ENCODE data around the gene RIT2. TPM values are rescaled to one million over a fixed set of nuclear protein-coding genes. Genes with fewer than 3 reads are reported as not detected.
A peak's percentile ranks its signal among the peaks of the same experiment; 100 is the strongest.

Gene RIT2
- total RNA-seq (not detected), polyA plus RNA-seq (not detected)
- long read RNA-seq, donor 1, result 0 reads
- long read RNA-seq, donor 2, result 0 reads
- long read RNA-seq, donor 3, result 0 reads
- long read RNA-seq, donor 4, result 0 reads

DNA sequence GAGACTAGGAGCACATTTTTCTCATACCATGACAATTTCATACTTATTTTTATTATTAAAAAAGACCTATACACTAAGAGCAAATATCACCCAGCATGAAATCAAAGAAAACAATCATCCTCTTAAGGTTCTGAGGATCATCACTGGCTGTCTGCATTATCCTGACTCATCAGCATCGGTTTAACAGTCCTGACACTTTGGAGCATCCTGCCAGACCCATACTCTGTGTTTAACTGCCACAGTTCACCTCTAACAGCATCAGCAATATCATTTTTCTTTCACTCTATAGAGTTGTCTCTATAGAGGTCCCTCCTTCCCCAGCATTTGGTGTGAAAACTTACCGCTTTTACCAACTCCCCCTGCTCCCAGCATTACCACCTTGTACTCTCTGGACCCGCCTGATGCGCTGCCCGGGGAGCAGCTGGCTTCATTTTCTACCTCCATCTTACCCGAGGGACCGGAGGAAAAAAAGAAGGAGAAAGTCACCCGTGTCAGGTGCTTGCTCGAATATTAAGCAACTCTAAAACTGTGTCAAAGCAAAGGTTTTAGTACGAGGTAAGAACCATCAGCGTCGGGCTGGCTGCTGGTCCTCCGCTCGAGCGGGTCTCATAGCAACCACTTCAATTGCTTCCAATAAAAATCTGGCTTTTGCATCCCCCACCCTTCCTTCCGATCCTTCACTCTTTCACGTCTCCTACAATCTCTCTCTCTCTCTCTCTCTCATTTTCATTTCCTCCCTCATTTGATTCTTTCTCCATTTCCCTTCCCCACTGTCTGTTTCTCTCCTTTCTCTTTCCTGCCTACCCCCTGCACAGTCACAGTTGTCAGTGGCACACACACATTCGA, at the start of gene RIT2:
RIT2 (minus strand) TSS at position 610 of the 846 bp plus-strand sequence.
- H3K4me1 ChIP-seq (ENCODE audit: control insufficient read depth, insufficient read depth, low read length), result no peaks in the 10 kb centered on the region
- no peak within 1 kb of the TSS for H3K27ac ChIP-seq (ENCODE audit: low read length)
- H3K4me3 ChIP-seq (ENCODE audit: low read length), result no peak within 1 kb of the TSS
- no peaks in the 10 kb centered on the region for H3K27me3 ChIP-seq (ENCODE audit: control insufficient read depth, insufficient read depth)
- no peak for ATAC-seq
- intact Hi-C loops (cut with DNase I), result no loop called here
- H3K9me3 ChIP-seq (ENCODE audit: control insufficient read depth, low read length), result no peaks in the 10 kb centered on the region
- DNase-seq, result no peak
- WGBS, result 72% methylated on average over 18 of the region's 18 CpGs

DNA sequence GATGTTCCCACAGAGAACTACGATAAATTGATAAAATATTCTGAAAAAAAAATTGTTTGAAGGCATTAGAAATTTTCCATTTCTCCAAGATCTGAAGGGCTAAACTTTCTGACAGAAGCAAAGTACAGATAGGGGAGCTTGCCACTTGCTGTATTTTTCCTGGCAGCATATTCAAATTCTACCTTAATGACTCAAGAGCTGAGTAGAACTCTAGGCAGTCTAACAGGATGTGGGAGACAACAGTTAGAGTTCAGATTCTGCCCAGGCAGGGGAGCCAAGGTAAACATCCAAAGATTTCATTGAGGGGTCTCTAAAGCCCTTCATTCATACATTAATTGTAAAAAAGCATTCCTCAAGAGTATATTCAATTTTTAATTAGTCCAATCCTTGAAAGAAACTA, 46.0 kb upstream of the RIT2 start:
- no peak for DNase-seq
- Histone ChIP-seq H3K4me1 (ENCODE audit: control insufficient read depth, insufficient read depth, low read length) (no peaks in the 10 kb centered on the region), H3K27ac (ENCODE audit: low read length) (no peak overlapping the region), H3K9me3 (ENCODE audit: control insufficient read depth, low read length) (no peaks in the 10 kb centered on the region), H3K4me3 (ENCODE audit: low read length) (no peak overlapping the region), H3K27me3 (ENCODE audit: control insufficient read depth, insufficient read depth) (no peaks in the 10 kb centered on the region)
- peak in 1 of 2 donors; percentile 40 for ATAC-seq
- 48% methylated on average over 1 of the region's 1 CpG for WGBS
- intact Hi-C loops (cut with DNase I), result no loop called here

DNA sequence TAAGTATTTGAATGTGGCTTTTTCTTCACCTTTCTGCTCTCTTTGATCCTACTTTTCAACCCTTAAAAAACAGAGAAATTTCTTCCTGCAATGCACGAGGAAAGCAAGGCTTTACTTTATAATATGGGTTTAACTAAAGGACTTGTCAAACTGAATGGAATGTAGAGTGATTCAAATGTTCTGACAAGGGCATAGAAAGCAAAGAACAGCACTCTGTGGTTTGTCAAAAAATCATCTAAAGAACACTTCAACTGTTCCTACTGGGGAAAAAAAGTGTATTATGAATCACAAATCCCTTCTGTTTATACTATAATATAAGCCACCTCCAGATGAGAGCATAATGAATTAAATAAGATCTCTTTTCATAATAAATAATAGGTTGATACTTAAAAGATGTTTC, 45.0 kb upstream of the RIT2 start:
- intact Hi-C loops (cut with DNase I), result no loop called here
- Histone ChIP-seq H3K9me3 (ENCODE audit: control insufficient read depth, low read length) (no peaks in the 10 kb centered on the region), H3K4me3 (ENCODE audit: low read length) (no peak overlapping the region), H3K4me1 (ENCODE audit: control insufficient read depth, insufficient read depth, low read length) (no peaks in the 10 kb centered on the region), H3K27me3 (ENCODE audit: control insufficient read depth, insufficient read depth) (no peaks in the 10 kb centered on the region), H3K27ac (ENCODE audit: low read length) (no peak overlapping the region)
- ATAC-seq (no peak), DNase-seq (no peak)
- 51% methylated on average over 1 of the region's 1 CpG for WGBS

DNA sequence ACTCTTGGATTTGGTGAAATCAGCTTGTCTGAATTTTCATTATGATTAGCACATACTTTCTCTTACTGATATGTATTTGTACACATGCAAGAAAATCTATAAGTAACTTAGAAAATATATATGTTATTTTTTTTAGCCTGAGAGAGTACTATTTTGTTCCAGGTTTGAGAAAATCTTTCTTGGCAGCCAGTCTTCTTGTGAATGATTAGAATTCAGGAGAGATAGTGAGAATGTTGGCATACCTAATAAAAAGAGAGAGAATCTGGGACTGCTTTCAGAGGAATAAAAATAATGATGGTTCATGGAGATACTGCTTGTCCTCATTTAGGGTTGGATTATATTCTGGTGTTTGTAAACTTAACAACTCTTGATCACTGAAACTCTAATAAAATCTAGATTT, 44.4 kb upstream of the RIT2 start:
- no peak for ATAC-seq
- intact Hi-C loops (cut with DNase I), result no loop called here
- no peaks in the 10 kb centered on the region for H3K27me3 ChIP-seq (ENCODE audit: control insufficient read depth, insufficient read depth)
- H3K4me3 ChIP-seq (ENCODE audit: low read length), result no peak overlapping the region
- DNase-seq, result no peak
- no peaks in the 10 kb centered on the region for H3K9me3 ChIP-seq (ENCODE audit: control insufficient read depth, low read length)
- no peaks in the 10 kb centered on the region for H3K4me1 ChIP-seq (ENCODE audit: control insufficient read depth, insufficient read depth, low read length)
- H3K27ac ChIP-seq (ENCODE audit: low read length), result no peak overlapping the region

DNA sequence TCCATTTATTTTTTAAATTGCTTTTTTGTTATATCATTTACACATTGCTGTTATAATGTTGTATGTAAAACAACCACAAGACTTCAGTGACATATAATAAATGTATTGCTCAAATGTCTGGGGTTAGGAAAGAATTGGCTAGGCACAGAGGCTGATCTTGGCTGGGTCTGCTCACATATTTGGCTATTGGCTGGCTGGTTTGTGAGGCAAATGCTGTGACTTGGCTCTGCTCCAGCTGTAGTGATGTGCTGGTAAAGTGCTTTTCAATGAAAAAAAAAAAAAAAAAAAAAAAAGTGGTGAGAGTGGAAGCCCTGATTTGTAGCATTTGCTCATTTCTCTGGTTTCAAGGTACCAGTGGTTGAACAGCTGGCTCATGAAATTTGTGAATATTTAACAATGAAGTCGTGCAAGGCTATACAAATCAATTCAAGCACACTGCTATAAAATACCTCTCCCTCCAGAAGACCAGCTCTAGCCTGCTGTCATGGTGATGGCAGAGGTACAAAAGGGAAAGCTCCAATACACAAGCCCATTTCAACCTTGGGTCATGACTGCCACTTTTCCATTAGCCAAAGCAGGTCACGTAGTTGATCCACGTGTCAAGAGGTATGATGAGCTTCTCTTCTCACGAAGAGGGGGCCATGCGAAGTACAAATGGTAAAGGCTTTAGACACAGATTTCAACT, 43.7 kb upstream of the RIT2 start:
- DNase-seq, result peak in 1 of 3 donors; percentile 11
- 85% methylated on average over 5 of the region's 5 CpGs for WGBS
- intact Hi-C loops (cut with DNase I), result no loop called here

DNA sequence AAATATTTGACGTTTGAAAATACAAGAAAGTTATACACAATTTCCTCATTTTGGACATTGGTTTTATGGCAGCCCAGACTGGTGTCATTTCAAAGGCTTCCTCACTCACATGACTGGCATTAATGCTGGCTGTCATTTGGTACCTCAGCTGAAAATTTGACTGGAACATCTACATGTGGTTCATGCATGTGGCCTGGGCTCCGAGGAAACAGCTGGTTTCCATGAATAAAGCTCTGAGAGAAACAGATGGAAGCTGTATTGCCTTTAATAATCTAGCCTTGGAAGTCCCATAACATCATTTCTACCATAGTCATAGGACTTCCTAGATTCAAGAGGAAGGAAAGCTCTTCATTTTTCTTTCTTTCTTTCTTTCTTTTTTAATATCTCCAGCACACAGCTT, 42.9 kb upstream of the RIT2 start:
- H3K27ac ChIP-seq (ENCODE audit: low read length), result no peak overlapping the region
- DNase-seq (no peak), ATAC-seq (no peak)
- no peak overlapping the region for H3K4me3 ChIP-seq (ENCODE audit: low read length)
- 68% methylated on average over 2 of the region's 2 CpGs for WGBS
- H3K27me3 ChIP-seq (ENCODE audit: control insufficient read depth, insufficient read depth), result no peaks in the 10 kb centered on the region
- no peaks in the 10 kb centered on the region for H3K9me3 ChIP-seq (ENCODE audit: control insufficient read depth, low read length)
- intact Hi-C loops (cut with DNase I), result no loop called here
- no peaks in the 10 kb centered on the region for H3K4me1 ChIP-seq (ENCODE audit: control insufficient read depth, insufficient read depth, low read length)

More for the DNA sequence above, 43.7 kb upstream of the RIT2 start:
- no peaks in the 10 kb centered on the region for H3K9me3 ChIP-seq (ENCODE audit: control insufficient read depth, low read length)
- no peak overlapping the region for H3K4me3 ChIP-seq (ENCODE audit: low read length)
- H3K27ac ChIP-seq (ENCODE audit: low read length), result no peak overlapping the region
- H3K4me1 ChIP-seq (ENCODE audit: control insufficient read depth, insufficient read depth, low read length), result no peaks in the 10 kb centered on the region
- H3K27me3 ChIP-seq (ENCODE audit: control insufficient read depth, insufficient read depth), result no peaks in the 10 kb centered on the region
- ATAC-seq, result no peak

DNA sequence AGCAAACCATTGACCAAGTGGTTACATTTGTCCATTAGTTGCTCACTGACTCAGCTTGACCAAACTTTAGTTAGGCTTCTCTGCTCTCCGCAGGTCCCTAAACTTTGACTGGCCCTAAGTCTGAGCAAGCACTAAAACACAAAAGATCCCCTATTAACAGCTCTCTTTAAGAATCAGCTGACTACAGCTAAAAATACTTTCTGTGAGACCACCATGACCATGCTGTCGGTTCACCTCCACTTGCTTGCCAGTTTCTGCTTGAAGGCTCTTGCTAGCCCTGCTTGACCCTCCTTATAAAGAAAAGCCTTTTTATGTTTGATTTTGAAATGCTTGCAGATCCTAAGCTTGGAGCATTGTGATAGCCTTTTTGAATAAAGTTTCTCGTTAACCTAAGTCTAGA, 40.4 kb upstream of the RIT2 start:
- no peak for ATAC-seq
- WGBS, result 86% methylated on average over 3 of the region's 3 CpGs
- no peak for DNase-seq
- no peaks in the 10 kb centered on the region for H3K9me3 ChIP-seq (ENCODE audit: control insufficient read depth, low read length)
- no peaks in the 10 kb centered on the region for H3K4me1 ChIP-seq (ENCODE audit: control insufficient read depth, insufficient read depth, low read length)
- no peak overlapping the region for H3K27ac ChIP-seq (ENCODE audit: low read length)
- intact Hi-C loops (cut with DNase I), result no loop called here
- H3K4me3 ChIP-seq (ENCODE audit: low read length), result no peak overlapping the region
- H3K27me3 ChIP-seq (ENCODE audit: control insufficient read depth, insufficient read depth), result no peaks in the 10 kb centered on the region

DNA sequence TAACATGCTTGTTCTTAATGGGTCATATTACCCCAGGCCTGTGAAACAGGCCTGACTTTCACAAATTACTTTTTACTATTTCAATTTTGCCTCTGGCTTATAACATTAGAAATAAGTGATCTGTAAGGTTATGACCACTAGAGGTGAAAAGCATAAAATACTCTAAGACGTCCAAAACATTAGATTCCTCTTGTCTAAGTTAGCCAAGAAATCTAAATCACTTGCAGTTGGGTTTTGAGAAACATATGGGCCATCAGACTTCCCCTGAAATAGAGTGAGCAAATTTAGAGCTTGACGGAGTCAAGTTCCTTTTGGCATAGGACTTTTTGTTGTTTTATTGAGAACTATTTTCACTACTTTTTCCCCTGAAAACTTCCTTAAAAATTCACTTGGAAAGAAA, 32.7 kb upstream of the RIT2 start:
- Histone ChIP-seq H3K9me3 (ENCODE audit: control insufficient read depth, low read length) (no peaks in the 10 kb centered on the region), H3K4me1 (ENCODE audit: control insufficient read depth, insufficient read depth, low read length) (no peaks in the 10 kb centered on the region), H3K4me3 (ENCODE audit: low read length) (no peak overlapping the region), H3K27me3 (ENCODE audit: control insufficient read depth, insufficient read depth) (no peaks in the 10 kb centered on the region), H3K27ac (ENCODE audit: low read length) (no peak overlapping the region)
- ATAC-seq (no peak), DNase-seq (no peak)
- 69% methylated on average over 2 of the region's 2 CpGs for WGBS
- intact Hi-C loops (cut with DNase I), result no loop called here

DNA sequence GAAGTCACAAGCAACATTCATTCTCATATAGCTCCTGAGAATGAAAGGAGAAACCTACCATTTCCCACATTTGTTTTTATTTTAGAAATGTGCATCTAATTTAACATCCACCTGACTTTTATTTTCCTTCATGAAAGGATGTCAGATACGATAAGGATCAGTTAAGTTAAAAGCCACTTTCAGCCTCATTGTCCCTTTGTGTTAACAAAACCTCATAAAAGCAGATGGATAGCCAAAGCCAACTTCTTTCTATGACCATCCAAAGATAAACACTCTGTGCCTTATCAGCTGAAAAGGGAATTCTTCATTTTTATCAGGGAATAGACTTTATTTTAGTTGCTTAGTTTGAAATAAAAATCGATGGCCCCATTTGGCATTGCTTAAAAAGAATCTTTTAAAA, 25.7 kb upstream of the RIT2 start:
- Histone ChIP-seq H3K9me3 (ENCODE audit: control insufficient read depth, low read length) (no peaks in the 10 kb centered on the region), H3K27me3 (ENCODE audit: control insufficient read depth, insufficient read depth) (no peaks in the 10 kb centered on the region), H3K4me3 (ENCODE audit: low read length) (no peak overlapping the region), H3K27ac (ENCODE audit: low read length) (no peak overlapping the region), H3K4me1 (ENCODE audit: control insufficient read depth, insufficient read depth, low read length) (no peaks in the 10 kb centered on the region)
- intact Hi-C loops (cut with DNase I), result no loop called here
- 38% methylated on average over 2 of the region's 2 CpGs for WGBS
- ATAC-seq (no peak), DNase-seq (no peak)

DNA sequence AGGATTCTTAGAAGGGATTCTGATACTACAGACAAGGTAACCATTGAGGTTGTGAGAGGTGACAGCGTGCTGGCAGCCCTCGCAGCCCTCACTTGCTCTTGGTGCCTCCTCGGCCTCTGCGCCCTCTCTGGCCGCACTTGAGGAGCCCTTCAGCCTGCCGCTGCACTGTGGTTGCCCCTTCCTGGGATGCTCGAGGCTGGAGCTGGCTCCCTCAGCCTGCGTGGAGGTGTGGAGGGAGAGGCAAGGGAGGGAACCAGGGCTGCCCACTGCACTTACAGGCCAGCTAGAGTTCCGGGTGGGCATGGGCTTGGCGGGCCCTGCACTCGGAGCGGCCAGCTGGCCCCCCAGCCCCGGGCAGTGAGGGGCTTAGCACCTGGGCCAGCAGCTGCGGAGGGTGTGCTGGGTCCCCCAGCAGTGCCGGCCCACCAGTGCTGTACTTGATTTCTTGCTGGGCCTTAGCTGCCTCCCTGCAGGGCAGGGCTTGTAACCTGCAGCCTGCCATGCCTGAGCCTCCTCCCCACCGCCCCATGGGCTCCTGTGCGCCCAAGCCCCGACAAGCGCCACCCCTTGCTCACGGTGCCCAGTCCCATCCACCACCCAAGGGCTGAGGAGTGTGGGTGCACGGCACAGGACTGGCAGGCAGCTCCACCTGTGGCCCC, 23.9 kb upstream of the RIT2 start:
- ATAC-seq (no peak), DNase-seq (peak in 1 of 3 donors; percentile 50)
- intact Hi-C loops (cut with DNase I), result no loop called here
- no peaks in the 10 kb centered on the region for H3K4me1 ChIP-seq (ENCODE audit: control insufficient read depth, insufficient read depth, low read length)
- no peaks in the 10 kb centered on the region for H3K9me3 ChIP-seq (ENCODE audit: control insufficient read depth, low read length)
- 81% methylated on average over 21 of the region's 21 CpGs for WGBS
- H3K27me3 ChIP-seq (ENCODE audit: control insufficient read depth, insufficient read depth), result no peaks in the 10 kb centered on the region
- no peak overlapping the region for H3K27ac ChIP-seq (ENCODE audit: low read length)
- no peak overlapping the region for H3K4me3 ChIP-seq (ENCODE audit: low read length)

DNA sequence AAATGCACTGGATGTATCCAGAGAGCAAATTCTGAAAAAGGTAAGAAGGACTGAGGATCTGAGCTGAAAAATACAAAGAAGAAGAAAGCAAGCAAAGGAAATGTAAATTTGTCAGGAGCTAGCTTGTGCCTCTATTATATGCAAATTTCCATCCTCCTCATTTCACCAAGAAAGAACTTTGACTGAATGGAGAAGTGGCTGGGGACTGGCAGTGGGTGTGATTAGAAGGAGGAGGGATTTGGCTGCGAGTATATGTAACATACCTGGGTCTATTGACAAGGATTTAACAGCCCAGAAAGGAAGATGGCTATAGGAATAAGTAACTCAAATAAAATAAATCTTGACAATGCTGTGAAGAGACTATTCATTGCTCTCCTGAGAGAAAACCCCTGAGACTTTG, 19.4 kb upstream of the RIT2 start:
- Histone ChIP-seq H3K4me3 (ENCODE audit: low read length) (no peak overlapping the region), H3K27me3 (ENCODE audit: control insufficient read depth, insufficient read depth) (no peaks in the 10 kb centered on the region), H3K4me1 (ENCODE audit: control insufficient read depth, insufficient read depth, low read length) (no peaks in the 10 kb centered on the region), H3K9me3 (ENCODE audit: control insufficient read depth, low read length) (no peaks in the 10 kb centered on the region), H3K27ac (ENCODE audit: low read length) (no peak overlapping the region)
- DNase-seq, result no peak
- intact Hi-C loops (cut with DNase I), result no loop called here
- no peak for ATAC-seq
- 70% methylated on average over 1 of the region's 1 CpG for WGBS

Measured in right cardiac atrium (tissue), 5 donors.